Calu3 (cell line): ENCODE data around the gene RTEL1. TPM values are rescaled to one million over a fixed set of nuclear protein-coding genes. Genes with fewer than 3 reads are reported as not detected.

Experiments
- BruUV-seq: library from RNA; stranded (reverse); fragments of 400-500 nt; replicated peaks from 2 replicates; lab custom pipeline; 2021; lab: Mats Ljungman, UMichigan
- CTCF ChIA-PET: fragments of 300-600 bp; sonication (Branson Sonifier 250); formaldehyde crosslinking; loops from one replicate; lab custom pipeline; 2022; ENCODE audit warnings: antibody characterized with exemption; lab: Charles Lee
- DNase-seq: peaks from one replicate; pipeline ENCODE4 v3.0.0; 2022
- H3K27ac Mint-ChIP-seq: one replicate; pipeline ENCODE4 v1.8.0; 2022; ENCODE audit warnings: mixed read lengths; ENCODE audit not compliant: unreplicated experiment
- H3K27me3 Mint-ChIP-seq: one replicate; pipeline ENCODE4 v1.8.0; 2022; ENCODE audit warnings: mixed read lengths; ENCODE audit not compliant: unreplicated experiment
- H3K36me3 Mint-ChIP-seq: one replicate; pipeline ENCODE4 v1.8.0; 2022; ENCODE audit warnings: mild to moderate bottlenecking, moderate library complexity, mixed read lengths; ENCODE audit not compliant: insufficient read depth, unreplicated experiment
- H3K4me1 Mint-ChIP-seq: one replicate; pipeline ENCODE4 v1.8.0; 2022; ENCODE audit warnings: mild to moderate bottlenecking, low read depth, mixed read lengths; ENCODE audit not compliant: unreplicated experiment
- H3K4me3 Mint-ChIP-seq: one replicate; pipeline ENCODE4 v1.8.0; 2022; ENCODE audit warnings: mild to moderate bottlenecking, low read depth, moderate library complexity, mixed read lengths; ENCODE audit not compliant: unreplicated experiment
- H3K9me3 Mint-ChIP-seq: one replicate; pipeline ENCODE4 v1.8.0; 2022; ENCODE audit warnings: low read depth, mixed read lengths; ENCODE audit not compliant: unreplicated experiment
- intact Hi-C: fragments of 100-400 bp; cut with micrococcal nuclease; formaldehyde crosslinking; loops from one replicate; pipeline ENCODE4 v1.10.0; 2022; ENCODE audit not compliant: unreplicated experiment
- total RNA-seq: library from RNA; stranded (reverse); gene quantifications from 2 replicates; pipeline ENCODE4 v1.2.3, GENCODE V29; 2022
- TF ChIP-seq, protein P1 (sequence below): fragments of 200-600 bp; IDR thresholded peaks from one replicate; pipeline ENCODE4 v1.8.0; 2022; ENCODE audit warnings: antibody characterized with exemption; ENCODE audit not compliant: unreplicated experiment

RTEL1 gene
- total RNA-seq, 1 experiment from 2014 or later, result 39.1 TPM

DNA sequence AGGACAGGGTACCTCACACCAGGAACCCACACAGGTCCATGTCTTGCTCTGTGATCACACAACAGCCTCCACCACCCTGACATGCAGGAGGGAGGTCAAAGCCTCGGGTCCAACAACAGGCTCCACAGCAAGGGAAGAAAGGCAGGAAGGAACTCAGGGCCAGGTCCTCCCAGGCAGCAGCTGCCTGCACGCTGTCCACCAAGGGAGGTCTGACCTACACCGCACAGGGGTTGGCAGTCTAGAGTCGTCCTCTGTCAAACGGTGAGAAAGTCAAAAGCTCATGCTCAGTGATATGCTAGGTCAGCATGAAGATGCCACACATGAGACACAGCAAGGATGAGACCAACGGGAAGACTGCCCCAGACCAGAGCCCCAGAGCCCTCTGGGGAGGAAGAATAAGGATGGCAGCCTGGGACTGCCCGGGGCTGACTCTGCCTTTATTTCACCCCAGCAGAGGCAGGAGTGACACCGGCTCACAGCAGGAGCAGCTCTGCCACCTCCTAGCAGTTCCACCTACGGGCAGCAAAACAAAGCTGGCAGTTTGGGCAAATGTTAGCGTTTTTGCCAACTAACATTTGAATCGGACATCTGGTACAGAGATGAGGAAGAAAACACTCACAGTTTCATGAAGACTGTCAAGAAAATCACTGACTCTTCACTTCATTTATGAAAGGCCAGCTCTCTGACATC is 39.7 kb upstream of the RTEL1 start:
- no TSS peak for BruUV-seq
- H3K9me3 Mint-ChIP-seq, result peaks cover 5% of the 10 kb centered on the region
- CTCF ChIA-PET, result interaction anchor here (0.6 to 0.7 kb wide), 2 partner anchors 166 to 265 kb away, joined by 3 to 6 read pairs; no protein-coding TSS in a partner anchor
- TF ChIP-seq, protein P1, sequence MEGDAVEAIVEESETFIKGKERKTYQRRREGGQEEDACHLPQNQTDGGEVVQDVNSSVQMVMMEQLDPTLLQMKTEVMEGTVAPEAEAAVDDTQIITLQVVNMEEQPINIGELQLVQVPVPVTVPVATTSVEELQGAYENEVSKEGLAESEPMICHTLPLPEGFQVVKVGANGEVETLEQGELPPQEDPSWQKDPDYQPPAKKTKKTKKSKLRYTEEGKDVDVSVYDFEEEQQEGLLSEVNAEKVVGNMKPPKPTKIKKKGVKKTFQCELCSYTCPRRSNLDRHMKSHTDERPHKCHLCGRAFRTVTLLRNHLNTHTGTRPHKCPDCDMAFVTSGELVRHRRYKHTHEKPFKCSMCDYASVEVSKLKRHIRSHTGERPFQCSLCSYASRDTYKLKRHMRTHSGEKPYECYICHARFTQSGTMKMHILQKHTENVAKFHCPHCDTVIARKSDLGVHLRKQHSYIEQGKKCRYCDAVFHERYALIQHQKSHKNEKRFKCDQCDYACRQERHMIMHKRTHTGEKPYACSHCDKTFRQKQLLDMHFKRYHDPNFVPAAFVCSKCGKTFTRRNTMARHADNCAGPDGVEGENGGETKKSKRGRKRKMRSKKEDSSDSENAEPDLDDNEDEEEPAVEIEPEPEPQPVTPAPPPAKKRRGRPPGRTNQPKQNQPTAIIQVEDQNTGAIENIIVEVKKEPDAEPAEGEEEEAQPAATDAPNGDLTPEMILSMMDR, result no peak
- no peak overlapping the region for H3K27ac Mint-ChIP-seq
- DNase-seq, result no peak
- no peaks in the 10 kb centered on the region for H3K4me1 Mint-ChIP-seq
- intact Hi-C loops, result no loop called here
- no peaks in the 10 kb centered on the region for H3K27me3 Mint-ChIP-seq
- H3K4me3 Mint-ChIP-seq, result no peak overlapping the region
- H3K36me3 Mint-ChIP-seq, result peaks cover 6% of the 10 kb centered on the region

DNA sequence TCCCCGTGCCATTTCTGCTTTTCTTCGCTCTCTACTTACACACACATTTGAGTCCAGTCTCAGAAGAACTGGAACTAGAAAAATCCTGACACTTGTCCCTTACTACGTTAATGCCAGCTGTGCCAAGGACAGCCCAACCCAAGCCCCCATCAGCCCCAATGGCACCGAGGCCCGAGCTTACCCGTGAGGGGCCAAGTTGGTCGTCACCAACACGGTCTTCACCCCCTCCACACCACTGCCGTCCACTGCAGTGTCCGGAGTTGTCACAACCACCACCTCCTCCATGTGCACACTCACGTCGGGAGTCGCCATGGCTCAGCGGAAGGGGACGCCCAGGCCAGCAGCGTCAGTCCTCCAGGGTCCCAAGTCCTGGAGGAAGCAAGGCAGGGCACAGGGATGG is 39.0 kb upstream of the RTEL1 start:
- TF ChIP-seq, protein P1, result no peak
- no peak for DNase-seq
- CTCF ChIA-PET, result interaction anchor here (0.7 kb wide), 1 partner anchor 264 kb away, joined by 3 read pairs; no protein-coding TSS in a partner anchor
- peaks cover 6% of the 10 kb centered on the region for H3K36me3 Mint-ChIP-seq
- H3K27me3 Mint-ChIP-seq, result no peaks in the 10 kb centered on the region
- intact Hi-C loops, result no loop called here
- no TSS peak for BruUV-seq
- no peaks in the 10 kb centered on the region for H3K4me1 Mint-ChIP-seq
- no peak overlapping the region for H3K4me3 Mint-ChIP-seq
- peaks cover 5% of the 10 kb centered on the region for H3K9me3 Mint-ChIP-seq
- no peak overlapping the region for H3K27ac Mint-ChIP-seq

DNA sequence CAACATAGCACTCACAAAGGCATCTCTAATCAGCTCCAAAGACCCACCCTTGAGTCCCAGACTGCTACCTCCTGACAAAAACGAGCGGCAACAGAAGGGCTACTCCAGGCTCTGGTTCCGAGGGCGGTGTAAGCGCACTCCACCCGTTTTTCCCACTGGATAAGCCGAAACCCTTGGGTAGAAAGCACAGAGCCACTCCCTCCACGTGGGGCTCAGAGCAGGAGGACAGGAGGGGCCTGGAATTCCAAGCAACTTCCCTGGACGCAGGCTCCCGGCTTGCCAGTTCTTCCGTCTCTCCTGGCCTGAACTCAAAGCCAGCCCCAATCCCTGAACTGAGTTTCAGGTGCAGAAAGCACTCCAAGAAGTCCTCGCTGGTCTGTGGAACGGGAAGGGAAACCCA is 38.6 kb upstream of the RTEL1 start:
- TF ChIP-seq, protein P1, result no peak
- Mint-ChIP-seq H3K4me3 (no peak overlapping the region), H3K27ac (no peak overlapping the region), H3K9me3 (peaks cover 5% of the 10 kb centered on the region), H3K27me3 (no peaks in the 10 kb centered on the region), H3K4me1 (no peaks in the 10 kb centered on the region), H3K36me3 (peaks cover 6% of the 10 kb centered on the region)
- BruUV-seq, result no TSS peak
- intact Hi-C loops, result no loop called here
- CTCF ChIA-PET, result interaction anchor here (0.6 kb wide), 1 partner anchor 62 kb away, joined by 7 read pairs; no protein-coding TSS in a partner anchor
- DNase-seq, result no peak

GRCh38 chr20:63620991-63621390 is 37.1 kb upstream of the RTEL1 start:
- H3K36me3 Mint-ChIP-seq, result peaks cover 12% of the 10 kb centered on the region
- H3K4me3 Mint-ChIP-seq, result no peak overlapping the region
- intact Hi-C loops, result no loop called here
- BruUV-seq, result no TSS peak
- H3K27ac Mint-ChIP-seq, result no peak overlapping the region
- H3K4me1 Mint-ChIP-seq, result peaks cover 6% of the 10 kb centered on the region
- no peaks in the 10 kb centered on the region for H3K27me3 Mint-ChIP-seq
- TF ChIP-seq, protein P1, result no peak
- DNase-seq, result no peak
- H3K9me3 Mint-ChIP-seq, result no peaks in the 10 kb centered on the region
- CTCF ChIA-PET, result interaction anchor here (0.8 kb wide), 1 partner anchor 25 kb away, joined by 3 read pairs; no protein-coding TSS in a partner anchor
